HFFc6 (cell line): ENCODE data around the gene TSC22D4. TPM values are rescaled to one million over a fixed set of nuclear protein-coding genes. Genes with fewer than 3 reads are reported as not detected.

Experiments used
- DNase-seq: peaks from one replicate; pipeline ENCODE4 v3.0.0-alpha.2; 2018
- H3K27ac Mint-ChIP-seq: 2 replicates; pipeline ENCODE4 v1.8.0; 2020; ENCODE audit warnings: mild to moderate bottlenecking, mixed read lengths
- H3K27me3 Mint-ChIP-seq: 2 replicates; pipeline ENCODE4 v1.8.0; 2021; ENCODE audit warnings: mild to moderate bottlenecking, moderate library complexity, mixed read lengths; ENCODE audit not compliant: insufficient read depth
- H3K36me3 Mint-ChIP-seq: 2 replicates; pipeline ENCODE4 v1.8.0; 2021; ENCODE audit warnings: low read depth, mixed read lengths
- H3K4me1 Mint-ChIP-seq: 2 replicates; pipeline ENCODE4 v1.8.0; 2020; ENCODE audit warnings: low read depth, mixed read lengths
- H3K4me3 Mint-ChIP-seq: 2 replicates; pipeline ENCODE4 v1.8.0; 2020; ENCODE audit warnings: mild to moderate bottlenecking, moderate library complexity, mixed read lengths
- H3K9me3 Mint-ChIP-seq: 2 replicates; pipeline ENCODE4 v1.8.0; 2020; ENCODE audit warnings: mild to moderate bottlenecking, mixed read lengths
- total RNA-seq, 6 experiments: library from RNA; stranded (reverse); fragmentation: NEBNext Ultra II Directional; extraction: Animal tissue kit (Norgen Biotek cat#: 25700); gene quantifications; 2 replicates in 1 of 6; 3 replicates in 5 of 6; pipeline ENCODE4 v1.2.3, GENCODE V29; 2021
- TF ChIP-seq, protein P1 (sequence below): fragments of 200-600 bp; sonication (generic); IDR thresholded peaks from 2 replicates; pipeline ENCODE4 v1.5.0; 2021; ENCODE audit warnings: antibody characterized with exemption, mild to moderate bottlenecking

TSC22D4 gene
- total RNA-seq, 6 experiments from 2014 or later = 50.6 to 54.5 (median 51.7) TPM

DNA sequence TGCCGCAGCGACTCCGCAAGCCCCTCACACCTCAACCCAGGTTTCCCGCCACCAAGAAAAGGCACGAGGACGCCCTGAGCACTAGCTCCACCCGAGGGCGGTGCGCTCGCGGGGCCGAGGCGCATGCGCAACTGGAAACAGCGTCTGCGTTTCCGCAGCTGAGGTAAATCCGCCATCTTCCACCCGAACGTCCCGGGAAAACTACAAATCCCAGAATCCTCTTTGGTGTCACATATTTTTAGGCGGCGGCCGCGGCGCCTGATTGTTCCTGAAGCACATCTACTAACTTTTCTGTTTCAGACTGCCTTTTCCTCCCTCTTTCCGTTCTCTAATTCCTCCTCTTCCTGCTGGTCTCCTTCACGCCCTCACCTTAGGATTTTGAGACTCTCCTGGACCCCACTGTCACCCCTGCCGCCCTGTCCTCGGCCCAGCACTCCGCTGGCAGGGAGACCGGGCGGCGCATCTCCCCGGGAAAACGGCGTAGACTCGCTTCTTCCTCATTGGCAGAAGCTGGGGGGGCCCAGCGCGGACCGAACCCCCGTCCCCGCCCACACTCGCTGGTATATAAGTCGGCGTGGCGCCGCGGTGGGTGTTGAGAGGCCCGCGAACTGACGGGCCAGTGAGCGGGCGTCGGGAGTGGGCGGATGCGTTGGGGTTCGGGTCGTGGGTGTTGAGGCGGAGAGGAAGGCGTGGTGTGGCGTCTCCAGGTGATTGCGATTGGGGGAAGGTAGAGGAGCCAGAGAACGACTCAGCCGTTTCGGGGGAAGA, 50.6 kb downstream of the TSC22D4 start, which contains the start of gene ZCWPW1:
ZCWPW1 (minus strand) TSS at position 505 of the 768 bp plus-strand sequence. CDS start 8,054 bp downstream, outside the sequence.
- peaks cover 11% of the 10 kb centered on the region; the same call in 1 of the 2 replicates for H3K36me3 Mint-ChIP-seq
- H3K27ac Mint-ChIP-seq = peak within 1 kb of the TSS; percentile 100
- peaks cover 18% of the 10 kb centered on the region for H3K4me1 Mint-ChIP-seq
- peak within 1 kb of the TSS; percentile 99 for H3K4me3 Mint-ChIP-seq
- peaks cover 27% of the 10 kb centered on the region for H3K27me3 Mint-ChIP-seq
- DNase-seq = peak; percentile 95
- TF ChIP-seq, protein P1, sequence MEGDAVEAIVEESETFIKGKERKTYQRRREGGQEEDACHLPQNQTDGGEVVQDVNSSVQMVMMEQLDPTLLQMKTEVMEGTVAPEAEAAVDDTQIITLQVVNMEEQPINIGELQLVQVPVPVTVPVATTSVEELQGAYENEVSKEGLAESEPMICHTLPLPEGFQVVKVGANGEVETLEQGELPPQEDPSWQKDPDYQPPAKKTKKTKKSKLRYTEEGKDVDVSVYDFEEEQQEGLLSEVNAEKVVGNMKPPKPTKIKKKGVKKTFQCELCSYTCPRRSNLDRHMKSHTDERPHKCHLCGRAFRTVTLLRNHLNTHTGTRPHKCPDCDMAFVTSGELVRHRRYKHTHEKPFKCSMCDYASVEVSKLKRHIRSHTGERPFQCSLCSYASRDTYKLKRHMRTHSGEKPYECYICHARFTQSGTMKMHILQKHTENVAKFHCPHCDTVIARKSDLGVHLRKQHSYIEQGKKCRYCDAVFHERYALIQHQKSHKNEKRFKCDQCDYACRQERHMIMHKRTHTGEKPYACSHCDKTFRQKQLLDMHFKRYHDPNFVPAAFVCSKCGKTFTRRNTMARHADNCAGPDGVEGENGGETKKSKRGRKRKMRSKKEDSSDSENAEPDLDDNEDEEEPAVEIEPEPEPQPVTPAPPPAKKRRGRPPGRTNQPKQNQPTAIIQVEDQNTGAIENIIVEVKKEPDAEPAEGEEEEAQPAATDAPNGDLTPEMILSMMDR = no peak
- peaks cover 10% of the 10 kb centered on the region for H3K9me3 Mint-ChIP-seq

DNA sequence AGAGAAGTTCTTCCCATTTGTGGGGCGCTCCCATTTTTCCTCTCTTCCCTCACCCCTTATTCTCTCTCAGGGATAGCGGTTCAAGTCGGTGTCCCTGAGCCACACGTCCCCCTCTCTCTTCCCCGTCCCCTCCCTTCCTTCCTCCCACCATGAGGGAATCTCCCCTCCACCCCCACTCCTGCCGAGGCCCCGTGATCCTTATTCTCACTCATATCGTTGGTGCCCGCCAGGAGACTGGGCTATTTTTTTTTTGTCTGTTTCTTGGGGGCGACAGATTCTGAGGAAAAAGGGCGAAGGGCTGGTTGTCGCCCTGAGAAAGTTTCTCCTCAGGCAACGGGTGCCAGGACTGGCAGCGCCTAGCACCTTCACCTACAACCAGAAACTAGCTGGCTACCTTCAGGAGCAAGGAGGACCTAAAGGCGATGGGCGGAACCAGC, 51.2 kb downstream of the TSC22D4 start:
- Mint-ChIP-seq H3K27ac (peak overlapping the region; percentile 100), H3K4me1 (peaks cover 17% of the 10 kb centered on the region), H3K36me3 (peaks cover 11% of the 10 kb centered on the region; the same call in 1 of the 2 replicates), H3K4me3 (peak overlapping the region; percentile 99; the same call in 1 of the 2 replicates), H3K9me3 (peaks cover 10% of the 10 kb centered on the region), H3K27me3 (peaks cover 27% of the 10 kb centered on the region)
- TF ChIP-seq, protein P1 = no peak
- DNase-seq = no peak

DNA sequence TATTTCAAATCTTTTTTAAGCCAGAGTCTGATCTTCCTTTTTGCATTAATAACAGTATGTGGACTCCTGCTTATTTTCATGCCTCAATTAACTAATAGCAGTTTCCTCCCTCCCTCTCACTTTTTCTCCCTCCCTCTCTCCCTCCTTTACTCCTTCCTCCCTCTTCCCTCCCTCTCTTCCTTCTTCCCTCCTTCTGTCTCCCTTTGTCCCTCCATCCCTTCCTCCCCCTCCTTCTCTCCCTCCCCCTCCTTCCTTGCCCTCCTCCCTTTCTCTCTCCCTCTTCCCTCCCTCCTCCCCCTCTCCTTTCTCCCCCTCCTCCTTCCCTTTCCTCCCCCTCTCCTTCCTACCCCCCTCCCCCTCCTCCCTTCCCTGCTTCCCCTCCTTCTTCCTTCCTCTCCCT, 52.5 kb downstream of the TSC22D4 start:
- TF ChIP-seq, protein P1 = no peak
- peaks cover 4% of the 10 kb centered on the region for H3K4me1 Mint-ChIP-seq
- peaks cover 19% of the 10 kb centered on the region for H3K27me3 Mint-ChIP-seq
- peaks cover 10% of the 10 kb centered on the region for H3K9me3 Mint-ChIP-seq
- H3K4me3 Mint-ChIP-seq = no peak overlapping the region
- no peak for DNase-seq
- H3K27ac Mint-ChIP-seq = no peak overlapping the region
- H3K36me3 Mint-ChIP-seq = 0 out of 2 replicates have a peak, but pooled peaks cover under 1% of the 10 kb centered on the region

DNA sequence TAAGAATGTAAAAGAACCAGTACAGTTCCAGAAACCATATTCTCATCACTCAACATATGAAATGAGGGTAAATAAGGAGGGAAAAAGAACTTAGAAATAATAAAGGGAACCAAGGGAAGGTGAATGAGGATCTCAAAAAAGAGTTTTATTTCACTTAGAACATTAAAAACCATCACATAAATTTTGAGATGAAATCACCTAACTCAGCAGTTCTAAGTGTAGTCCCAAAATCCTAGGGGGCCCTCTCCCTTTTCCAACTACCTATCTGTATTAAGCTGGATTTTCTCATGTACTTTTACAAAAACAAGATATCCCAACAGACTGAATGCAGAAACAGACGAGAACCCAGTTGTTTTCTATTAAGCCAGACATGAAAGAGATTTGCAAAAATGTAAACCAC, 53.7 kb downstream of the TSC22D4 start:
- Mint-ChIP-seq H3K27me3 (peaks cover 17% of the 10 kb centered on the region), H3K36me3 (no peaks in the 10 kb centered on the region), H3K27ac (no peak overlapping the region), H3K4me1 (no peaks in the 10 kb centered on the region), H3K9me3 (peaks cover 10% of the 10 kb centered on the region), H3K4me3 (no peak overlapping the region)
- TF ChIP-seq, protein P1 = no peak
- DNase-seq = no peak

DNA sequence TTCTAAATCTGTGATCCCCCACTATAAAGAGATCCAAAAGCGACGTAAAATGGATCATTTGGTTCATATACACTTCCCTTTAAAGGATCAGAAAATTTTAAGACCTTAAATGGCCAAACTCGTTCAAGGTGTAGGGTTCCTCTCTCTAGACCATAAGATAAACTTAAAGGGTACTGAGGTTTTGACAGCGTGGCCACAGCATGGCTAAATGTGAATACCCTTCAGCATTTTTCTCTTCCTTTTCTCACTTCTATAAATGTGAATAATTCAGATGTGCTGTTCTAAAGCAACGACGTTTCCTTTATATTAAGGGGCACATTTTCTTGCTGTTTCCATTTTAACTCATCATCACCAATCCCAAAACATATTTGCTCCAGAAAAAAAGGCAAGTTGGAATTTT, 55.7 kb downstream of the TSC22D4 start:
- TF ChIP-seq, protein P1 = no peak
- Mint-ChIP-seq H3K4me1 (no peaks in the 10 kb centered on the region), H3K36me3 (no peaks in the 10 kb centered on the region), H3K4me3 (no peak overlapping the region), H3K9me3 (no peaks in the 10 kb centered on the region), H3K27me3 (peaks cover 3% of the 10 kb centered on the region), H3K27ac (no peak overlapping the region)
- DNase-seq = no peak
